Calu3 (cell line): ENCODE results near the gene TRRAP. TPM values are rescaled to one million over a fixed set of nuclear protein-coding genes. Genes with fewer than 3 reads are reported as not detected.

ENCODE experiments used
- BruUV-seq: library from RNA; stranded (reverse); fragments of 400-500 nt; replicated peaks from 2 replicates; lab custom pipeline; 2021; lab: Mats Ljungman, UMichigan
- CTCF ChIA-PET: fragments of 300-600 bp; sonication (Branson Sonifier 250); formaldehyde crosslinking; loops from one replicate; lab custom pipeline; 2022; ENCODE audit warnings: antibody characterized with exemption; lab: Charles Lee
- DNase-seq: peaks from one replicate; pipeline ENCODE4 v3.0.0; 2022
- H3K27ac Mint-ChIP-seq: one replicate; pipeline ENCODE4 v1.8.0; 2022; ENCODE audit warnings: mixed read lengths; ENCODE audit not compliant: unreplicated experiment
- H3K27me3 Mint-ChIP-seq: one replicate; pipeline ENCODE4 v1.8.0; 2022; ENCODE audit warnings: mixed read lengths; ENCODE audit not compliant: unreplicated experiment
- H3K36me3 Mint-ChIP-seq: one replicate; pipeline ENCODE4 v1.8.0; 2022; ENCODE audit warnings: mild to moderate bottlenecking, moderate library complexity, mixed read lengths; ENCODE audit not compliant: insufficient read depth, unreplicated experiment
- H3K4me1 Mint-ChIP-seq: one replicate; pipeline ENCODE4 v1.8.0; 2022; ENCODE audit warnings: mild to moderate bottlenecking, low read depth, mixed read lengths; ENCODE audit not compliant: unreplicated experiment
- H3K4me3 Mint-ChIP-seq: one replicate; pipeline ENCODE4 v1.8.0; 2022; ENCODE audit warnings: mild to moderate bottlenecking, low read depth, moderate library complexity, mixed read lengths; ENCODE audit not compliant: unreplicated experiment
- H3K9me3 Mint-ChIP-seq: one replicate; pipeline ENCODE4 v1.8.0; 2022; ENCODE audit warnings: low read depth, mixed read lengths; ENCODE audit not compliant: unreplicated experiment
- CTCF ChIP-seq: fragments of 200-600 bp; IDR thresholded peaks from one replicate; pipeline ENCODE4 v1.8.0; 2022; ENCODE audit warnings: antibody characterized with exemption; ENCODE audit not compliant: unreplicated experiment
- intact Hi-C: fragments of 100-400 bp; cut with micrococcal nuclease; formaldehyde crosslinking; loops from one replicate; pipeline ENCODE4 v1.10.0; 2022; ENCODE audit not compliant: unreplicated experiment
- total RNA-seq: library from RNA; stranded (reverse); gene quantifications from 2 replicates; pipeline ENCODE4 v1.2.3, GENCODE V29; 2022

Gene TRRAP
- total RNA-seq, 1 experiment from 2014 or later = 30.9 TPM

DNA sequence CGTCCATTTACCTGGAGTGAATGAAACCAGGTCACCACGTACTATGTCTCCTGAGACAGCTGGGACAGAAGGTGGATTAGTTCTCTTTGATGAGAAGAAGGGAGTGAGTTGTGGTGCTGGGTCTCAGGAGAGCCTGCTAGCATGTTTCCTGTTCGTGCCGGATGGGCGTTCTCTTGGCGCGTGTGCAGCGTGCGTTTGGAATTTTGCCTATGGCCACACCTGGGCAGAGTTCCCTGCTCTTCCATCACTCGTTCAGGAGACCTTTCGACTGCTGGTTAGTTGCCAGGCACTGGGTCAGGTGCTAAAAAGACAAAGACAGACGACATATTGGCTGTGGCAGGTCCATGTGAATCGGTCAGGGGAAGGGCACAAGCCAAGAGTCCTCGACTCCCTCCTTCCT lies 90.3 kb downstream of the TRRAP start:
- H3K36me3 Mint-ChIP-seq = peaks cover 32% of the 10 kb centered on the region
- no peak for TF ChIP-seq CTCF
- intact Hi-C loops = no loop called here
- H3K27ac Mint-ChIP-seq = no peak overlapping the region
- H3K9me3 Mint-ChIP-seq = no peaks in the 10 kb centered on the region
- no peak overlapping the region for H3K4me3 Mint-ChIP-seq
- CTCF ChIA-PET = no interaction called here
- no peaks in the 10 kb centered on the region for H3K27me3 Mint-ChIP-seq
- no peak for DNase-seq
- no peaks in the 10 kb centered on the region for H3K4me1 Mint-ChIP-seq
- no TSS peak for BruUV-seq

DNA sequence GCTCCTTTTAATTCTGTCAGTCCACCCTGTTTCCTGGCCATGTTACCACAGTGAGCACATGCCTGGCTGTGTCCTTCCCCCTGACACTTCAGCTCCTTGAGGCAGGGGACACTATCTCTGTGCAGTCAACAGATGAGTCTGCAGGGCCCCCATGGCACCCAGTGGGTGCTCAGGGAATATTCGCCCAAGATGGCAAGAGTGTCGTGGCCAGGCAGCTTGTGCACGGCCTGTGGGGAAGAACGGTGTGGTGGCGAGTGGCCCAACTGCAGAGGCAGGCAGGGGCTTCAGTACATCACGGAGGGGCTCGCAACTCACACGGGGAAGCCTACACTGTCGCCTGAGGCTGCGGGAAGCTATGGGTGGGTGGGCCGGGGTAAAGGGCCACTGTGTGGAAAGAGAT lies 91.1 kb downstream of the TRRAP start:
- peaks cover 39% of the 10 kb centered on the region for H3K36me3 Mint-ChIP-seq
- no peak overlapping the region for H3K4me3 Mint-ChIP-seq
- no peak for TF ChIP-seq CTCF
- H3K9me3 Mint-ChIP-seq = no peaks in the 10 kb centered on the region
- no peaks in the 10 kb centered on the region for H3K27me3 Mint-ChIP-seq
- DNase-seq = no peak
- no TSS peak for BruUV-seq
- intact Hi-C loops = no loop called here
- CTCF ChIA-PET = no interaction called here
- H3K4me1 Mint-ChIP-seq = no peaks in the 10 kb centered on the region
- H3K27ac Mint-ChIP-seq = no peak overlapping the region

DNA sequence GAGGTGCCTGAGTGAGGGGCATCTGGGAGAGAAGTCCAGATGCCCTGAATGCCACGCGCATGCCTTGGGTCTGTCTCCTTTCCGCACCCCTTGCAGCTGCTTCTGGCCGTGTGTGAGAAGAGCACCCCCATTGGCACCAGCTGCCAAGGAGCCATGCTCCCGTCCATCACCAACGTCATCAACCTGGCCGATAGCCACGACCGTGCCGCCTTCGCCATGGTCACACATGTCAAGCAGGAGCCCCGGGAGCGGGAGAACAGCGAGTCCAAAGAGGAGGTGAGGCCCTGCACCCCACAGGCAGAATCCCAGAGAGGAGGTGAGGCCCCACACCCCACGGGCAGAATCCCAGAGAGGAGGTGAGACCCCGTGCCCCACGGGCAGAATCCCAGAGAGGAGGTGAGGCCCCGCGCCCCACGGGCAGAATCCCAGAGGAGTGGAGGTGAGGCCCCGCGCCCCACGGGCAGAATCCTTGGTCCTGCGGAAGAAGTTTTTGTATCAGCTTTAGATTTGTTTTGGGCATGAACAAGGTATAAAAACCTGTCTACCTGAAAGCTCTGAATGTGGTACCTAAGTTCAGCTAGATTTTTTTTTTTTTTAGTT lies 91.8 kb downstream of the TRRAP start:
- Mint-ChIP-seq H3K27me3 (no peaks in the 10 kb centered on the region), H3K27ac (no peak overlapping the region), H3K4me3 (no peak overlapping the region), H3K4me1 (no peaks in the 10 kb centered on the region), H3K36me3 (peaks cover 38% of the 10 kb centered on the region), H3K9me3 (no peaks in the 10 kb centered on the region)
- DNase-seq = no peak
- BruUV-seq = no TSS peak
- intact Hi-C loops = no loop called here
- CTCF ChIA-PET = interaction anchor here (0.5 kb wide), 1 partner anchor 545 kb away, joined by 4 read pairs; no protein-coding TSS in a partner anchor
- no peak for TF ChIP-seq CTCF

- Mint-ChIP-seq H3K36me3 (peaks cover 31% of the 10 kb centered on the region), H3K4me1 (no peaks in the 10 kb centered on the region), H3K27me3 (no peaks in the 10 kb centered on the region), H3K9me3 (no peaks in the 10 kb centered on the region), H3K4me3 (no peak overlapping the region), H3K27ac (no peak overlapping the region)
- CTCF ChIA-PET = no interaction called here
- no peak for DNase-seq
- no TSS peak for BruUV-seq
- TF ChIP-seq CTCF = no peak
- intact Hi-C loops = no loop called here
Measured at GRCh38 chr7:98970805-98971204, 92.5 kb downstream of the TRRAP start.
